GM12874 (cell line): ENCODE data around the gene EEF2K.

Experiments used
- CTCF ChIP-seq: IDR thresholded peaks from 2 replicates; pipeline ENCODE4 v1.5.1; 2011; ENCODE audit warnings: low read depth, mild to moderate bottlenecking, control low read depth, low read length, moderate library complexity; ENCODE audit not compliant: insufficient read depth

Gene EEF2K

GRCh38 chr16:22191532-22192260 is 14.4 kb upstream of the EEF2K start:
- TF ChIP-seq CTCF, result no peak

GRCh38 chr16:22192261-22193062 is 13.6 kb upstream of the EEF2K start:
- no peak for TF ChIP-seq CTCF

- no peak for TF ChIP-seq CTCF
These were observed 13.0 kb upstream of the EEF2K start for GRCh38 chr16:22193063-22193411.

GRCh38 chr16:22194707-22195444 is 11.2 kb upstream of the EEF2K start:
- TF ChIP-seq CTCF, result no peak

GRCh38 chr16:22195445-22195694 is 10.7 kb upstream of the EEF2K start:
- TF ChIP-seq CTCF, result no peak

GRCh38 chr16:22195695-22196558 is 10.2 kb upstream of the EEF2K start:
- peak; percentile 87 for TF ChIP-seq CTCF
